Neural progenitor cell (in vitro differentiated cells): ENCODE measurements around the gene GGTA1.

ENCODE experiments used
- CTCF ChIP-seq: fragments of 200-600 bp; sonication (generic); IDR thresholded peaks from 2 replicates; pipeline ENCODE4 v1.5.1; 2017; ENCODE audit warnings: antibody characterized with exemption, mild to moderate bottlenecking
- EZH2 ChIP-seq: fragments of 200-600 bp; sonication (generic); IDR thresholded peaks from 2 replicates; pipeline ENCODE4 v1.6.1; 2017; ENCODE audit warnings: antibody characterized with exemption, mild to moderate bottlenecking, moderate library complexity
- EZH2phosphoT487 ChIP-seq: fragments of 200-600 bp; sonication (generic); IDR thresholded peaks from 2 replicates; pipeline ENCODE4 v1.6.1; 2017; ENCODE audit warnings: antibody characterized with exemption

- TF ChIP-seq CTCF (no peak), EZH2 (no peak), EZH2phosphoT487 (no peak)
Observed at GRCh38 chr9:121518634-121519033, 19.0 kb upstream of the GGTA1 start.
